COR-L47 (cell line): ENCODE data around the gene APLN.

Experiments
- DNase-seq: peaks from one replicate; lab custom pipeline; 2025; lab: John Stamatoyannopoulos, UW

APLN gene, protein sequence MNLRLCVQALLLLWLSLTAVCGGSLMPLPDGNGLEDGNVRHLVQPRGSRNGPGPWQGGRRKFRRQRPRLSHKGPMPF

DNA sequence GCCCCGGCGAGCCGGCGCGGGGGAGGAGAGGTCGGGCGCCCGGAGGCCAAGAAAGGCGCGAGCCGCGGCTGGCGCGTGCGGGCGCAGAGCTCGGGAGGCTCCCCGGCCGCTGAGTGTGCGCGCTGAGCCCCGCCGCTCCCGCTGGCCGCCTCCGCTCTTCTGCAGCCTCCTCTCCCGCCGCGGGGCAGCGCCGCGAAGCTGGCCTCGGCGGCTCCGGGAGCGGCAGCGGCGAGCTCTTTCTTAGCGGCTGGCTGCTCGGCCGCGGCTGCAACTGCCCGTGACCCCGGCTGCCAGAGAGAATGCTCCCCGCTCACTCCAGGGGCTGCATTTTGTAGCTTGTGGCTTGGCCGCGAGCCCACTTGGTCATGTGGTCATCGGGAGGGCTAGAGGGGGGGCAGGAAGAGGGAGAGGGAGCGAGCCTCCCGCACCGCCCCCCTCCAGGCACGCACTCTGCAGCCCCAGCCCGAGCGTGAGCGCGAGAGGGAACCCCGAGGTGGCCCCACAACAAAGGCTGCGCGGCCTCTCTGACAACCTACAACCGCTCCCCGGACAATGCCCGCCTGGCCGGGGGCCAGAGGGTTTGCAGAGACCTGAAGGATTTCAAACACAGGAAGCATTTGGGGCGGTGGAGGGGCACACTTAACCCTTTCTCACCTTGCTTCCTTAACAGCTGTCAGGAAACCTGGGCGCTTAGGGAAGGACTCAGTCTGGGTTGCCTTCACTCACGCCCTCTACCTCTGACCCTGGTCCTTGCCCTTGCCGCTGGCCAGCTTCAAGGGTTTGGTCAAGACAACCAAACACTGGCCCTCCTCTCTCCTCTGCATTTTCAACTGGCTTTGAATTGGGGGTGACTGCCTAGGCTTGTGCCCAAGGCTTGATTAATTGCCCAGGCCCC, at the start of gene APLN:
Gene APLN (minus strand): TSS at position 305 of the 895 bp plus-strand sequence. CDS start 326 bp downstream, outside the sequence.
- DNase-seq: peak; percentile 41

DNA sequence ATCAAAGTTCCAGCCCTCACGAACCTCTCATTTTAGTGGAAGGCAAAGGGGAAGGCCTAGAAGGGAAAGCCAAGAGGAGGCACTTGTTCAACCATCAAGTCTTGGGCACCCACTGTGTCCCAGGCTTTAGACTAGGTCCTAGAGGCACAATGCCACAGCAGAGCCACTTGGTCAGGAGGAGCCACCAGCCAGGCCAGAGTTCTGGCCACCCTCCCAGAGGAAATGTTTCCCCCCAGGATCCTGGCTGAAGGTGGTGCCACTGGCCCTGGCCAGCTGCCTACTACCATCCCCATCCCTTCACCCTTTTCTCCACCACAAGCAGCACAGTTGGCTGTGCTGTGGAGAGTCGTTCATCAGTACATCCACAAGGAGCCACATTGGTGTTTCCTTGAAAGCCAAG, 49.7 kb upstream of the APLN start:
- no peak for DNase-seq

DNA sequence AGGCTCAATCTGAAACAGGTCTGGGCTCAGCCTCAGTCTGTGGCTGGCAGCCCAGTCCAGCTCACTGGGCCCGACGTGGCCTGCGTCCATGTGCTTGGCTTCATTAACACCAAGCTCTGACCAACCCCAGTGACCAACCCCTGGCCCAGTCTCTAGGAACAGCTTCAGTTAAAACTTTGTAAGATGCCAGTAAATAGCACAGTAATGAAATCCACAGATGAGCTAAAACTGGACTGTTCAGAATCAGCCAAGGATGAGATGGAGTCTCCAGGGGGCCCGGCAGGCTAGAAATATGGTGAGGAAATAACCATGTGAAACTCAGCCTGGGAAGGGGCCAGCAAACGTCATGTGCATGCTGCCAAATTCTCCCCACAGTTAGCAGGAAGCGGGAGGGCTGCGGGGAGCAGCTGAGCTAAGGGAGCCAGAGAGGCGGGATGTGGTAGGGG, 46.9 kb upstream of the APLN start:
- DNase-seq: no peak

DNA sequence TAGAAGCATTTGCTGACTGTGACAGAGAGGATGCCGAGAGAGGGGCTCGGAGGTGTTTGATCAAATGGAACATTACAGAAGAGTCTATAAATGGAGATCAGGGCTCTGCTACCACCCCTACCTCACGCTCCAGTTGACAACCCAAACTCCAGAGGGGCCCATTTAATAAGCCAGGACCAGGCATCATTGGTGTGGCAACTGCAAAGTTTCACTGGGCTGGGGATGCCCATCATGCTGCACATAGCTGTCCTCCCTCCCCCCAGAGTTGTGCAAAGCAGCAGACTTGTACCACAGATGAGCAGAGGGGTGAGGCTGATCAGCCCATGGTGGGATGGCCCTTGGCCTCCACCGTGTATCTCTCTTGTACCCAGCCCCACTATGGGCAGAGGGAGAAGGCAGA, 45.8 kb upstream of the APLN start:
- no peak for DNase-seq

DNA sequence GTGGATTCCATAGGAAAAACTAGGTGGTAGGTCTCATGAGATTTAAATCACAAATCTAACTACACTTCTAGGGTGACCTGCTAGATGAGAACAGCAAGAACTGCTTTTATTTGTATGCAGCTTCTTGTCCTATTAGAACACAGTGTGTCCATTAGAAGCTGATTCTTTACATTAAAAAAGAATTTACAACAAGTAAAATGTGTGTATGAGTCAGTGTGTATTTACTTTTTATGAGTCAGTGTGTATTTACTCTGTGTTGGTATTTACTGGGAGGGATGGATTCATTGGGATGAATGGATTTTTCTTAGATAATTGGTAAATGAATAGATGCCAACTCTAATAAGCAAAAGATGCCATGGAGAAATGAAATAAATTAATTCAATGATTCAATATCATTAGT, 43.4 kb upstream of the APLN start:
- DNase-seq: no peak

DNA sequence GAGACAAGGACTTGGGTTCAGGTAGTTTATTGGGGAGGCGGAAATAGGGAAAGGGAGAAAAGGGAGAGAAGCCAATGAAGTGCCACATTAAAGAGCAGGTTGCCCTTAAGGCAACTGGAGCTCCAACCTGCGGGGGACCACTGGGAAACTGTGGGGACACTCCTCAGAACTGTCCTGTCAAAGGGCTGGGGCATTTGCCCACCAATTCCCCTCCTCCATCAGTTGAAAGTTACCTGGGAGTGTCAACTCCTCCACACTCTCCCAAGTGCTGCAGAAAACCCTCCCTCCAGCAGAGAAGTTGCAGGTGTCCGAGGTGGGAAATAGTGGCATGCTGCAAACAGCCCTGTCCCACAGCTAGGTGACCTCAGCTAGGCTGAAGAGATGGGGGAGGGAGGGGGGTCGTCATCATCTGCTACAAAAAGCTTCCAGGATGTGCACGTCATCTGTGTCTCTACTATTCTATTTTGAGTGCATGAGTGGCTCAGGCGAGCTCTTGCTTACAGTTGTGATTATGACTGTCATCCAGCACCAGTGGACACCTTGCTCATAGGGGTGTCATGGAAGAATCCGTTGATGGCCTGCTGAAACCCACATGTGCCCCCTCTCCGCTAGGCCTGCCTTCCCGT, 42.6 kb upstream of the APLN start:
- no peak for DNase-seq

DNA sequence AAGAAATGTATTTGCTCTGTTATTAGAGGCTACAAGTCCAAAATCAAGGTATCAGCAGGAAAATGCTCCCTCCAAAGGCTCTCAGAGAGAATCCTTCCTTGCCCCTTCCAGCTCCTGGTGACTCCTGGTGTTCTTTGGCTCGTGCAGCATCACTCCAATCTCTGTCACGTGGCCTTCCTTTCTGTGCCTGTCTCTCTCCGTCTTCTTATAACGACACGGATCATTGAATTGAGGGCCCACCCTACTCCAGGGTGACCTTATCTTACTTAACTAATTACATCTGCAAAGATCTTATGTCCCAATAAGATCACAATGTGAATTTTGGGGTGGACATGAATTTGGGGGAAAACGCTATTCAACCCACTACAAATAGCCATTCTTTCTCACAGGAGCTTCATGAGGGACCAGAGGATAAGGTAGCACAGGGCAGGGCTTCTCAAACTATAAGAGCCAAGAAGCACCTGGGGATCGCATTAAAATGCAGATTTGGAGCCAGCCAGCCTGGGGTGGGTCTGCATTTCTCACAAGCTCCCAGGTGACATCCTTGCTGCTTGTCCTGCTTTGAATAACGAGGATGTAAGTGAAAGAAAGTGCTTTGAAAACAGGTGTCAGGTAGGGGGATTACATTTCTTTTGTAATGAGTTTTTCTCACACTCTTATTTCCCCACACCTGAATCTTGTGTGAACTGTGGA, 41.9 kb upstream of the APLN start:
- no peak for DNase-seq

DNA sequence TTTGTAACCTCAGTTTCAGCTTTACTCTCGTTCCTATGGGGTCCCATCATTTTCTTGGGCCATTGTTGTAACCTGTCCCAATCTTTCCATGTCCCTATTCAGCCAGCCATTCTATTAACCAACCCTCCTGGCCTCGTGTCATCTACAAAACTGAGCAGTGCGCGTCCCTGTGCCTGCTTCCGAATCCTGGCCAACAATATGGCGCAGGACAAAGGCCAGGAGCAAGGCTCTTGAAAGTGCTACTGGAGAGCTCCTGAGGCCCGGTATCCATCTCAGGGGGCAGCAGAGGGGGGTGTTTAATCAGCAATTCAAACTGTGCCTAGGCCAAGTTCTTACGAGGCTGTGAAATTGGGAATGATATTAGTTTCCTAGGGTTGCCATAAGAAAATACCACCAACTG, 41.2 kb upstream of the APLN start:
- DNase-seq: no peak

DNA sequence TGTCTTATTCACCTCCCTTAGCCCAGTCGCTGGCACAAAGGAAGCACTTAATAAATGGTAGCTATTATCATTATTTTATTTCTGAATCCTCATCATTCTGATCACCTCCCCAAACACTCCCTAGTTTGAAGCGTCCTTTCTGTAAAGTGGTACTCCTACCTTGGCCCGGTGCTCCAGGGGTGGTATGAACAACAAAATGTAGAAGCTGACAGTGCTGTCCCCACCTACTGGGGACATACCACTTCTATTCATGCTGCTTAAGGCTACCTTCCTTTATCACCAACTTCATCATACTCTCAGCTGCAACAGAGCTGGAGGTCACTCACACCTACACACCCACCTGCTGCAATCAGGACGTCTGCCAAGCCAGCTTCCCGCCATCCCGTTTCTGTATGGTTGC, 40.8 kb upstream of the APLN start:
- no peak for DNase-seq

DNA sequence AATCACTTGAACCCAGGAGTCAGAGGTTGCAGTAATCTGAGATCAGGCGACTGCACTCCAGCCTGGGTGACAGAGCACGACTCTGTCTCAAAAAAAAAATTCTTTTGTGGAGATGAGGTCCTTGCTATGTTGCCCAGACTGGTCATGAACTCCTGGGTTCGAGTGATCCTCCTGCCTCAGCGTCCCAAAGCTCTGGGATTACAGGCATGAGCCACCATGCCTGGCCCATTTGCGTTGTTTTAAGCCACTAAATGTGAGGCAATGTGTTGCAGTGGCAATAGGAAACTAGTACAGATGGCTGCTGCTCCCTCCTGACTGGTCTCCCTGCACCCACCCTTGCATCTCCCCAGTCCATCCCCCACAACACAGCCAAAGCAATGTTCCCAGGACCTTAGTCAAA, 40.0 kb upstream of the APLN start:
- DNase-seq: no peak

DNA sequence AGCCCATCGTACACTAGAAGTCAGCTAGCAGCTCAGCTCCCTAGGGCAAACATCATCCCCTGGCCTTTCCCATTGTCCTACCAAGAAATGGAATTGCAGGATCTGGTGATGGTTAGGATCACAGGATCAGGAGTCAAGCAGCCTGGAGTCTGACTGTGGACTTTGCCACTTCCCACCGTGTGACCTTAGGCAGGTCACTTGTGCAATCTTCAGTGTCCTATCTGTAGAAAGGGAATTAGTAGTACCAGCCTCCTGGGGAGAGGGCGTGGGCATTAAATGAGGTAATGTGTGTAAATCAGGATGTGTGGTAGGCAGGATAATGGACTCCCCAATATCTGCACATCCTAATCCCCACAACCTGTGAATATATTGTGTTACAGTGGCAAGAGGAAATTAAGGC, 38.6 kb upstream of the APLN start:
- no peak for DNase-seq

DNA sequence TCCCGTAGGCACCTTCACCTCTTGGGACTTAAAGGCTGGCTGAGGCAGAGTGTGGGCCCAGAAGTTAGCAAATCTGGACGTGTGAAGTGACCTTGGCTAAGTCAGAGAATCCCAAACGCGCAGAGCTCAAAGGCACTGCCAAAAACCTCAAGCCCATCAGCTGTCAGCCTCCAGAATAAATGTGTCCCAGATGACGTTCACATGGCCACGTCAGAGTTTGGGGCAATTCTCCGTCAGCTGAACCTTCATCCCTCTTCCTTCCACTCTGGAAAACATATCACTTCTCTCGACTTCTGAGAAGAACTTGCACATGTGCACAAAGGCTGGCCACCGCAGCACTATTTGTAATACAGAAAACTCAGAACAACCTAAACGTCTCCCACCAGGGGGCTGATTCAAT, 35.7 kb upstream of the APLN start:
- no peak for DNase-seq

DNA sequence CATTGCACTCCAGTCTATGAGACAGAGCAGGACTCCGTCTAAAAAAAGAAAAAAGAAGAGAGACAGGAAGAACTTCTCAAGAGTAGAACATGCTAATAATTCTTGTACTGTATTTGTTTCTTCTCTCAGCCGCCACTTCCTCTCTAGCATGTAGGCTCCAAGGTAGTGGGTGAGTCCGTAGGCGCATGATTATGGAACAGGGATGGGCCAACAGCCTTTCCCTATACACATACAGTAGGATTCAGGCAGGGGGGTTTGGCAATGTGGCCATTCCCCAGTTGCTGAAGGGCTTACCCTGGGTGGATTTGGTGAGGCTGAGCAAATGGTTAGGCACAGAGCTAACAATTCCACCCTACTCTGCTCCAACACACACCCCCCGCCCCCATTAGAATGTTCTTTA, 35.0 kb upstream of the APLN start:
- DNase-seq: no peak

DNA sequence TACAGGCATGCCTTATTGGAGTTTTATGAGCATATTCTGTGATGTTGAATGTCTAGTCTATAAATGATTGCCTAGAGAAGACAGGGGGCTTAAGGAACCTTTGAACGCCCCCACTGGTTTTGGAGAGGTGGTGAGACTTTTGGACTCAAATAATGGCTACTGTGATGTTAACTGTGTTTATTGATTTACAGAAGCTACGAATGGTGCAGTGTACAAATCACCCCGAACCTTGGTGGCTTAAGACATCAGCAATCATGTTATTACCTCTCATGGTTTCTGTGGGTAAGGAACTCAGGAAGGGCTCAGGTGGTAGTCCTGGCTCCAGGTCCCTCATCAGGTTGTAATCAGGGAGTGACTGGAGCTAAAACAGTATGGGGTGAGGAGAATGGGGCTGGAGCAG, 33.3 kb upstream of the APLN start:
- no peak for DNase-seq

DNA sequence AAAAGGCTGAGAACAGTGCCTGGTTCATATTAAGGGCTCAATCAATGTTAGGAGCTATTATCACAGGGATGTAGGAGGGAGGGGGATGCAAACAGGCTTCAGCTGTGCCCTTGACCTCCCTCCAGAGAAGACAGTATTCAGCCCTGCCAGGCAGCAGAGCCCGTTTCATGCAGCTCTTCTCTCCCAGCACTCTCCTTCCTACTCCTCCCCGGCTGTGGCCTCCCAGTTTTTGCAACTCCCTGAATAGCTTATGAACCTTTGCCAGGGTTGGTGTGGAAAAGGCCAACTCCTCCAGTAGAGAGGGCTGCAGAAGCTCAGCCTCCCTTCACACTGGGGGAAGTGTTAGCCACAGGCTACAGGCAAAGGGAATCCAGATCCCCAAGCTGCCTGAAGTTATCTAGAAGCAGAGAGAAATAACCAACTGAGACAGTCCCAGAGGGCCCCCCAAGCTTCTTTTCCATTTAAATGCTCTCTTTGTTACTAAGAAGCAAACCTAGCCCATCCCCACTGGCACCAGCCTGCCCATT, 31.7 kb upstream of the APLN start:
- no peak for DNase-seq

DNA sequence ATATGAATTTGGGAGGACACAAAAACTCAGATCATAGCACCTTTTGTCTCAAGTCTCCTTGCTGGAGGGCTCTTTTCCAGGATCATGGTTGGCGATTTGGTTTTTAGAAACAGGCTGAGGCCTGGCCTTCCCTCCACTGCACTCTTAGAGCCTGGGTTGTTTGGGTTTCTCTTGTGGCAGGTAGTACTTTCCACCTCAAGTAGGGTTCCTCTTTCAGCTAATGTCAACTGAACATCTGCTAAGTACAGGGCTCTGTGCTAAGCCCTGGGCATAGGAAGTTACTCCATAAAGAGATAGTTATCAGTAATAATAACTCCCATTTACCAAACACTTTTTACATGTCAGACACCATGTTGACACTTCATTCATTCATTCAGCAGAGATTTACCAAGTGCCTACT, 28.2 kb upstream of the APLN start:
- no peak for DNase-seq

DNA sequence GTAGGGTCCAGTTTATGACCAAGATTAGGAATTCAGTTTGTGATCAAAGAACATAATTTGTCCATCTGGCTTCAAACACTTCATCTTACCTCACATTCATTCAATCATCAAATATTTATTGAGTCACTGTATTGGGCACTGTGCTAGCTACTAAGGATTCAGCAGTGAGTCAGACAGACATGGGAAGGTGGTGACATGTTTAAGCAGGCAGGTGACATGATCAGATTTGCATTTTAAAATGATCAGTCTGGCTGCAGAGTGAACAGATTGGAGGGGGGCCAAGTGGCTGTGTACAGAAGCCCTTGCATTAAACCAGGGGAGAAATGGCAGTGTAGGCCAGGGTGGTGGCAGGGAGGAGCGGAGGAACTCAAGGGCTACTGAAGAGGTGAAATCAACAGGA, 25.1 kb upstream of the APLN start:
- DNase-seq: peak; percentile 11

DNA sequence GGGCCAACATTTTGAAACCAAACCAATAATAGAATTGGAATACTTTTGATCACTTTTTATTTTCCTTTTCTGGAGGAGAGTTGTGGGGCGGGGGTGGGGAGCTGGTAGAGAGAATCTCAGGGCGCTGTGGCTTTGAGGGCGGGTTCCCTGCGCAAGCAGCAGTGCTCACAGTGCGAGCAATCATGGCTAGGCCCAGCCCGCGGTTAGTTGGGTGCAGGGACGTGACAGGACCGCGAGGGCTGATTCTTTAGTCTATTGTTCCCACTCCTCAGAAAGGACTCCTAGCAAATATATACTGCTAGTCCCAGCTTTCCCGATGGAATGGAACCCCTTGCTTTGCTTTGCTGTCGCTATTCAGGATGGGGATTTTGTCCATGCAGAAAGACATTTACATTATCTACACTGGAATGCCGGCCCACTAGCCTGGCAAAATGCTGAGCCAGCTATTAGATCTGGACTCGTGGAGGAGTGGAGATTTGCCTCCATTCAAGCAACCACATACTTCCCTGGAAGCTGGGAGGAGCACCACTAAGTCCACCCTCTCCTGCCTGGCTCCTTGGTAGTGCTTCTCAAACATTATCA, 23.9 kb upstream of the APLN start:
- peak; percentile 23 for DNase-seq

DNA sequence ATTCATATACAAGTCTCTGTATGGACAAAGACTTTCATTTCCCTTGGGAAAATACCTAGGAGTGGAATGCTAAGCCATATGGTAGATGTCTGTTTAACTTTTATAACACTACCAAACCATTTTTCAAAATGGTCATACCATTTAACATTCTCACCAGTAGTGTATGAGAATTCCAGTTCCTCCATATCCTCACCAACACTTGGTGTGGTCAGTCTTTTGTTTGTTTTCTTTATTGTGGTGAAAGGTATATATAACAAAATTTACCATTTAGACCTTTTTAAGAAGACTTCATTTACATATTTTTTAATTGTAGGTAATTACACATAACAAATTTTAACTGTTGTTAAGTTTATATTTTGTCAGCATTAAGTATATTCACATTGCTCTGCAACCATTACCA, 12.7 kb upstream of the APLN start:
- DNase-seq: no peak

DNA sequence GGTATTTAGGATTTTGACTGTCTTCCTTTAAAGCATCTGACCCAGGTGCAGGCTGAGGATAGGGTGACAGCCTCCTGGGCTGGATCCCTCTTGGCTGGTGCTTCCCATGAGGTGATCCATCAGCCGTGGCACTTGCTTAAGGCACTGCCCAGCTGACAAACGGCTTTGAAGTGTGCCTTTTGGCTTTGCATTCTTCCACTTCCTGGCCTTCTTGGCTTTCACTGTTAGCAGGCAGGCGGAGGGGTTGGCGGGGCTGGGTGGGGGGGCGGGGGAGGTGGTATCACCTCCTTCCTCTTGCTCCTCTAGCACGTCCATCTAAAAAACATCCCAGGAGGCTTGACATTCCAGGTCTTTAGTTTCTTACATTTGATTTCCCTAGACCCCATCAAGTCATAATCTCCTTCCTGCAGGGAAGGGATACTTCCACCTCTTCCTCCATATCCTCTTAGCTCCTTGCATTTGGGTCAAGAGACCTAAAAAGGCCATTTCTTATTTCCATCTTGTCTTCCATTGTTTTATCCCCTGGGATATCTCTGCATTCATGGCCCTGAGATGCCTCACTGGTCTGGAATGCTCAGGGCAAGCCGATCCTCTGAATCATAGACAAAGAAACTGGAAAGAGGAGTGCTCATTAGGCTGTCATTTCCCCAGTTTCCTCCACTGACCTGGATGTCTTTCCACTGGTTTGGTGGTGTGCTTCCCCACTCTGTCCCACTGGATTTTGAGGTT, 11.3 kb upstream of the APLN start:
- no peak for DNase-seq

DNA sequence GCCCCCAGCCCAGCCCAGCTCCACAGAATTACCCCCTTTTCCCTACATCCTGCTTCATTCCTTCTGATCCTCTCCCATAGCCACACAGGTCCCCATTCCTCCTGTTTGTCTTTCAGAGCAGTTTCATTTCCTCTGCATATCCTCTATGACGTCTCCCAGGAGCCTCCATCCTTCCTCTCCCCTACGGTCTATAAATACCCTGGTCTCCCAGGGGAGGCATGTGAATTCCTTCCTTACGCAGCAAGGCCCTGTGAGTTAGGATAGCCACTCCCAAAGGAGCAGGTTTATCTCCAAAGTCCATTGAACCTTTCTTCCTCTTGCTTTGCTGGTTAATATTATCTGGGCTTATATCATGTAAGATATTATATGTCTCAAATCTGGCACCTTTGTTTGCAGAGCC, 8.4 kb upstream of the APLN start:
- DNase-seq: no peak

DNA sequence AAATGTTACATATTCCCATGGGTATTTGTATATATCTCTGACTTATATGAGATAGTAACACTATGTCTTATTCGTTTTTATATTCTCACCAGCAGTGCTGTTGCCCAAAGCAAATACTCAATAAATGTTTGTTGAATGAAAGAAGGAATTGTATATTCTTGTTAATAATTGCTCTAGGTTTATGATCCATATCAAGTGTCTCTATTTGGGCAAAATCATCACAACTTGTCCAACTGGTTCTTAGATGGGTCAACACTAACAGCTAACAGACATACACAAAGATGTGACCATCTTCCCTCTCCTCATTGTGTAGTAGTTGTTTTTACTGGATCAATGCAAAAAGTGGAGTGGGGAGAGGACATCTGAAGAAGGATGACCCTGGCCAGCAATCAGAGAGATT, 6.6 kb upstream of the APLN start:
- no peak for DNase-seq
